Eye (tissue), 1 donor: ENCODE results near the gene KLK2.
"Not testable (repeated sequence)": the region's sequence is repeated elsewhere in the genome, so short reads cannot be mapped to it uniquely, and the experiment has no call there.

Source experiments
- DNase-seq: peaks from one replicate; pipeline ENCODE4 v3.0.0-alpha.2; 2015

Gene KLK2

DNA sequence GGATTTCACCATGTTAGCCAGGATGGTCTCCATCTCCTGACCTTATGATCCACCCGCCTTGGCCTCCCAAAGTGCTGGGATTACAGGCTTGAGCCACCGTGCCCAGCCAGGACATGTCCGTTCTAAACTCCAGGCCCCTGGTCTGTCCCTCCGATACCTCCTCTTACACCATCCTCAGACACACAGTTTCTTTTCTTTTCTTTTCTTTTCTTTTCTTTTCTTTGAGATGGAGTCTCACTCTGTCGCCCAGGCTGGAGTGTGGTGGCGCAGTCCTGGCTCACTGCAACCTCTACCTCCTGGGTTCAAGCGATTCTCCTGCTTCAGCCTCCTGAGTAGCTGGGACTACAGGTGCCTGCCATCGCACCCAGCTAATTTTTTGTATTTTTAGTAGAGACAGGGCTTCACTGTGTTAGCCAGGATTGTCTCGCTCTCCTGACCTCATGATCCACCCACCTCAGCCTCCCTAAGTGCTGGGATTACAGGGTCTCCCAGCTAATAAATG is 22.9 kb downstream of the KLK2 start:
- not testable (repeated sequence) for DNase-seq

DNA sequence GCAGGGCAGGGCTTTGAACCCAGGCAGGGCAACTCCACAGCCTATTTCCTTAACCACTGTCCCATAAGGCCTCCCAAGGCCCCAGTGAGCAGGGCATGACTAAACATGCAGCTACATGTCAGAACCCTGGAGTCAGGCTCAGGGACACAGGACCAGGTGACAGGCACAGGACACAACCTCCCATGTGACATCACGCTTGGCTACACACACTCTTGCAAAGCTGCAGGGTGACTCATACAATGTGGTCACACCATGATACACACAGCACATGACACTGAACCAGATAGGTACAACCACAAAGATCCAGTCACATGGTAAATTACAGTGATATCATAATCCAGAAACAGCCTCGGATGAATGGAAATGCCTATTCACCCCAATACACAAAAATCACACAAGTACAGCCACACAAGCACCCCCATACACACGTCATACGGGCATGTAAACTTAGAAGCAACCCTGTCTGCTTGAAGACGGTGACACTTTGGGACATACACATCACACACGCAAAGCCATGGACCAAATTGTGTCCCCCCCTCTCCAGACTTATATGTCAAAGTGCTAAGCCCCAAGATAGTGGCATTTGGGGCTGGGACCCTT is 23.5 kb downstream of the KLK2 start:
- peak; percentile 45 for DNase-seq

- no peak for DNase-seq
Measured at GRCh38 chr19:50897191-50897607, 24.0 kb downstream of the KLK2 start.

DNA sequence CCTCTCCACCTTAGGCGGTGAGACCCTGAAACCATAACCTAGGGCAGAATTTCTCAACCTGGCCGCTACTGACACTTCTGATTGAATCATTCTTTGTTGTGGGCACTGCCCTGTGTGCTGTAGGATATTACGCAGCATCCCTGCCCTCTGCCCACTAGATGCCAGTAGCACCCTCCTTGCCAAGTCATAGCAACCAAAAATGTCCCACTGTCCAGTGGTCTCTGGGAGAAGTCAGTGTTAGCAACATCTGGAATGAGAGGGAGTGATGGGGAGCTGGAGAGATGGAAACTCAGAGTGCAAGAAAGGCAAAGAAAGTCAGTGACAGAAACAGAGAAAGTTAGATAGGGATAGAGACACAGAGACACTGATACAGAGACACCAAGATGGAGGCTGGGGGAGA is 24.4 kb downstream of the KLK2 start:
- no peak for DNase-seq

DNA sequence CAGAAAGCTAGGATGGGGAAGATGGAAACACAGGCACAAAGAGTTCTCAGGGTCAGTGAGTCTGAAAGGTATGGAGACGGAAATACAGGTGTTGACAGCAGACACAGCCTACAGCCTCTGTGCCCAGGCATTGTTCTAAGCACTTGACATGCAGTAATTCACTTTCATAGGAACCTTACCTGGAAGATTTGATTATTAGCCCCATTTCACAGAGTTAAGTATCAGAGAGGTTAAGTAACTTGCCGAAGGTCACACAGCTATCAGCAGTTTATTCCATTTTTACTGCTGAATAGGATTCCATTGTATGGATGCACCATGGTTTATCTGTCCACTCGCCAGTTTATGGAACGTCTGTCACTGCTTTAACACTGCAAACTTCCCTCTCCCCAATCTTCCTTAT is 24.8 kb downstream of the KLK2 start:
- DNase-seq = no peak

- DNase-seq = peak; percentile 53
Measured at GRCh38 chr19:50899569-50899968, 26.3 kb downstream of the KLK2 start.

GRCh38 chr19:50902640-50903039 is 29.4 kb downstream of the KLK2 start:
- DNase-seq = no peak

DNA sequence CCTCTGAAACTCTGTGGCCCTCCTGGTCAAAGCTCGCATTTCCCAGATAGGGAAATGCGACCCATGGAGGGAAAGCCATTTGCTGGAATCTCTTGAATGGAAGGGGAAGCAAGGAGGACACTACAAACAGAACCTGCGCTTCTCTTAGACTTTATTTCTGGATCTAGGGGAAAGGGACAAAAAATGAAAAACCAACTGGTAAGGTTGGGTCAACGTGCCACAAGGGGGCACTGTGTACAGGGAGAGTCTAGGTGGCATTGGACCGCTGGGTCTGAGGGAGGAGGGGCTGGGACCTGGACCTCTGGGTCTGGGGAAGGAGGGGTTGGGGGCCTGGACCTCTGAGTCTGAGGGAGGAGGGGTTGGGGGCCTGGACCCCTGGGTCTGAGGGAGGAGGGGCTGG is 33.0 kb downstream of the KLK2 start:
- peak; percentile 46 for DNase-seq

DNA sequence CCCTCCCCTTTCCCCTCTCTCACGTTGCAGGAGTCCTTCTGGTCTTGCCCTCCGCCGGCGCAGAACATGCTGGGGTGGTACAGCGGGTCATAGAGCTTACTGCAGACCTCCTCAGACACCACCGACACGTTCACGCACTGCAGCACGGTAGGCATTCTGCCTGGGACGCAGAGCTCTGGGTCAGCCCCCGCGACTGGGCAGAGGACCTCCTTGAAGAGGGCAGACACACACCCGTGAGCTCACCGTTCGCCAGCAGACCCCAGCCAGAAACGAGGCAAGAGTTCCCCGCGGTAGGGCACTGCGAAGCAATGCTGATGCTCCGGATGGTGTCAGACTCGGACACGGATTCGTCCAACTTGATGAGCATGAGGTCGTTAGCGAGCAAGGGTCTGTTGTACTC is 35.1 kb downstream of the KLK2 start:
- DNase-seq = peak; percentile 28

- peak; percentile 91 for DNase-seq
Measured at GRCh38 chr19:50909240-50910070, 36.2 kb downstream of the KLK2 start.

DNA sequence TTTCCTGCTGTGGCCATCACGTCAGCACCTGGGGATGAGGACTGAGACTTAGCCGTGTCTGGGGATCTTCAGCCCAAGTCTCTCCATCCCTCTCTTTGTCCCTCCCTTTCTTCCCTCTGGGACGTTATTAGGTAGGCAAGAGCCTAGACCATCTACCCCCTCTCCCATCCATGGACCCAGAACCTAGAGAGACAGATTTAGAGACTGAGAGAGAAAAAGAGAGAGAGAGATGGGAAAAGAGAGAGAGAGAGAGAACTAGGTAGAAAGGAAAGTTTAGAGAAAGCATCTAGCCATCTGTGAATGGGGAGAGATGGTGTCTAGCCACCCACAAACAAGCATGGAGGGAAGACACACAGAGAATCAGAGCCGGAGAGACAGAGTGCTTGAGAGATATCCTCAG is 37.5 kb downstream of the KLK2 start:
- DNase-seq = no peak

DNA sequence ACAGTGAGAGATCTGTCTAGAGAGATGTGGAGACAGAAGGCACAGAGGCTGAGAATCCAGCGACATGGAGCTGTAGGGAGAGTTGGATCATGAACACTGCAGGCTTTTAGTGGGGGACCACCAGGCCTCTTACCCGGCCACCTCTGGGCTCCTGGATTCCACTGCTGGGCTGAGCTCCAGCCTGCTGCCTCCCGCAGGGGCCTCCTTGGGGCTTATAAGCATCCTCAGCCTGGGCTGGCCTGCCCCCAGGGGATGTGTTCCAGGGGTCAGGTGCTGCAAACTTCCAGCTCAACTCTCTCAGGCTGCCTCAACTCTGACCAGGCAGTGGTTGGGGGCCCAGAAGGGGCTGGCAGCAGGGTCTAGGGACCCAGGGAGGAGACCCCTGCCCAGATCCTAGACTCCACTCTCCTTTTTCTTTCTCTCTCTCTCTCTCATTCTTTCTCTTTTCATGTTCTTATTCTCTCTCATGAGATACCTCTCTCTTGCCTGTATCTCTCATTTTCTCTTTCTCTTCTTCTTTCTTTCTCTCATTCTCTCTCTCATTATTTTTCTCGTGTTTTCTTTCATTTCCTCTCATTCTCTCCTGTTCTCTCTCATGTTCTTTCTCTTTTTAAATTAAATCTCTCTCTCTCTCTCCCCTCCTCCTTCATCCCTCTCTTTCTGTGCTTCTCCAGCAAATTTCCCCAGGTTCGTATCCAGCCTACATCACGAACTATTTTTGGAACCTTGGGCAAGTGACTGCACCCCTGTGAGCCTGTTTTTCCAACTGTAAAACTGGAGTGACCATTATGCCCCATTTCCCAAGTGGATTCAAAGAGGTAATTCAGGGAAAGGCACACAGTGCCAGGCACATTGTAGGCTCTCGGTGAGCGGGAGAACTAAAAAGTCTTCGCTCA is 38.2 kb downstream of the KLK2 start, which contains the start of gene KLK4:
Gene KLK4 (minus strand): TSS at position 190 of the 896 bp plus-strand sequence. CDS start 657 bp downstream, outside the sequence.
- DNase-seq = no peak

DNA sequence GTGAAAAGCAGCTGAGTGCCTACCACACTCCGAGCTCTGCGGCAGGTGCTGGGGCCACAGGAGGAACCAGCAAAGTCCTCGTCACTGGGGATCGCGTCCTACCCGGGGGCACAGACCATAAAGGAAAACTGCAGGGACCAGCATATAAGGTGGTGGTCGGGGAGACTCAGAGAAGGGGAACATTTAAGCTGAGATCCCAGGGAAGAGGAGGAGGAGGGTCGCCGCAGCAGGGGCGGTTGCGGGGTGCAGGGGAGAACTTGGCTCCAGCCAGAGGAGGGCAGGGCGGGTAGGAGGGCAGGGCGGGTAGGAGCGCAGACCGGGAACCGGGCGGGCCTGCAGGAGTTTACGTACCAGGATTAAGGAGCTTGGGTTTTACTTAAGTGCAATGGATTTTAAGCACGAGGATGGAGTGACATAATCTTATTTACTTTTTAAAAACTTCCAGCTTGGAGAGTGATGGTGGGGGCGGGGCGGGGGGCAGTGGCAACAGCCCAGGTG is 38.9 kb downstream of the KLK2 start:
- no peak for DNase-seq

DNA sequence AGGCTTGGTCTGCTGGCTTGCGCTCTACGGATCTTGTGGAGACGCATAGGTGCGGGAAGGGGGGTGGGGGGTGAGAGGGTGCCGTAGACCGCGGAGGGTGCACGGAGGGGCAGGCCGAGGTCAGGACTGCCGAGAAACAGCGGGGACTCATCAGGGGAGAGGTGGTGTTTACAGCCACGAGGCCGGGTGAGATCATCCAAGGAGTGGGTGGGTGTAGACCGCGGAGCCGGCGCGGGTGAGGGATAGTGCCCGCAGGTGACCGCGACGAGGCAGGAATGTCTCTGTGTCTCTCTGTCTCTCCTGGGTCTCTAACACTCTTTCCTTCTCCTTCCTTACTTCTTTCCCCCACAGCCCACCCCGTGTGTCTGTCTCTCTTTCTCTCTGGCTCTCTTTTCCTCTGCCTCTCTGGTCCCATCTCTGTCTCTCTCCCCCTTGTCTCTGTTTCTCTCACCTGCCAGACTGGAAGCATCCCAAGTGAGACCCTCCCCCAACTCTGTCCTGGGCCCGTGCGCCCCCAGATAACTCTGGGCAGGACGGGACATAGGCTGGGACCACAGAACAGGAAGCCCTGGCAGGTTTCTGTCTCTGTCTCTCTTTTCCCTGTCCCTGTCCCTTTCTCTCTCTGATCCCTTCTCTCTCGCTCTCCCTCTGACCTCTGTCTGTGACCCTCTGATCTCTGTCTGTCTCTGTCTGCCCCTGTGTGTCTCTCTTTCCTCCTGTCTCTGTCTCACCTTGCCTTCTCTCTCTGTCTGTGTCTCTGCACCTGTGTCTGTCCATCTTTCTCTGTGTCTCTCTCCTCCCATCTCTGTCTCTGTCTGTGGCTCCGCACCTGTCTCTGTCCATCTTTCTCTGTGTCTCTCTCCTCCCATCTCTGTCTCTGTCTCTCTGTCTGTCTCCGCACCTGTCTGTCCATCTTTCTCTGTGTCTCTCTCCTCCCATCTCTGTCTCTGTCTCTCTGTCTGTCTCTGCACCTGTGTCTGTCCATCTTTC is 39.8 kb downstream of the KLK2 start:
- DNase-seq = no peak

DNA sequence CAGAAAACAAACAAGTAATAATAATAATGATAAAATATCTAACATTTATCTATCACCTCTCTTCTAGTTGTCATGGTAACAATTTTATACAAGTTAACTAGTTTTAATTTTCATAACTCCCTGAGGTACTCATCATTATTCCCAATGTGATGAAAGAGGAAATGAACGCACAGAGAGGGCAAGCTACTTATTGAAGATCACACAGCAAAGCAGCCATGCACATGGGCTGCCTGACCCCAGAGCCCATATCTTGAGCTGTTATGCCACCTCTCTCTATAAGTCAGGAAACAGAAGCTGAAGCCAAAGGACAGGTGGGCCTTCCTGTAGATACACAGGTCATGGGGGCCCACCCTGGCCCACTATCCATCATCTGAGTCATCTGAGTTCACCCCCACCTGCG is 42.8 kb downstream of the KLK2 start:
- no peak for DNase-seq

DNA sequence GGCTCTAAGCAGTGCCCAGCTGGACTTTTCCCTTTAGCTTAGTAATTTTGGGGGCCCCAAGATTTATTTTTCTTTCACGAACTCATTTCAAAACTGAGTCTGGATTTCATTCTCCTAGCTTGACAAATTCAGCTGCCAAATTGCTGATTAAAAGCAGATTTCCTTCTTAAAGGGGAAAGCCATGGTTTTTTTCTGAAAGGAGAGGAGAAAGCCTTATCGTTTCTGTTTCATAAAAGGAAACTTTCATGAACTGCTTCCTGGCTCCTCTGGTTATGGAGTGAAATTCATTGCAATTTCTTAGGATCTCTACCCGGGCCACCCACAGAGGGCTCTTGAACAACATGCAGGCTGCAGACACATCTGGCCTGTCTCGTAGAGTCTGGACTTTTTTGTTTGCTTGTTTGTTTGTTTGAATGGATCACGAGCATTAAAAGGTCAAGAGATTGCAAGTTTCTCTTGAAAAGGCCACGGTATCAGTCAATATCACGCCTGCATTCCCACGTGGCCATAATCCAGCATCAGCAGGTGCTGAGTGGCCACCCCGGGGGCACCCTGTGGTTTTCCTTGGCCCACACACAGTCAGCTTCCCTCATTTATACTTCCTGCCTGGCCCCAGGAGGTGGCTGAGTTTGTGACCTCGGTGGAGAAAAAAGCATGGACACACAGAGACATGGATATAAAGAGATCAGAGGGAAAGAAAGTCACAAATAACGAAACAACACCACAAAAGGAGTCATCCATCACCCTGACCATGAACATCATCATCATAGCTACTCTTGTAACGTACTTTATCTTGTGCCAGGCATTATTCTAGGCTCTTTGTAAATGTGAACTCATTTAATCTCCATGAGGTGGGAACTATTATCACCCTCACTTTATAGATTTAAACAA is 48.4 kb downstream of the KLK2 start:
- peak; percentile 82 for DNase-seq

DNA sequence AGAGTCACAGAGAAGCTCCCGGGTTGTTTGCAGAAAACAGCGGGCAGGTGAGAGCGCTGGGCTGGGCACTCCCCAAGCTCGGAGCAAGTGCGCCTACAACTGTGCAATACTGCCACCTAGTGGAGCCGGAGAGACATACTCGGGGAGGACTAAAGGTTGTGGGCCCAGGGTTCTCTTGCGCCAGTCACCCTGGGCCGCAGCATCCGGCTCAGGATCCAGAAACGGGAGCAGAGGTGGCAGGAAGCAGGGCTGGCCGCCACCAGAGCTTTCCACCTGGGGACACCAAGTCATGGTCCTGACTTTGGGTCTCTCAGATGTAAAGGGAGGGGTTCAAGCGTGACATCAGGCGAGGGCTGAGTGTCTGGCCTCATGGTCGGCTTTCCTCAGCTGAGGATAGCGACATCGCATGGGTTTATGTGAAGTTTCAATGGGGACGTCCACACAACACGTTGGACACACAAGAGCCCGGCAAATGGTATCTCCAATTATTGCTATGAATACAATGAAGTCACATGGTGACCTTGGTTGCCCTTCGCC is 49.1 kb downstream of the KLK2 start:
- peak; percentile 93 for DNase-seq

DNA sequence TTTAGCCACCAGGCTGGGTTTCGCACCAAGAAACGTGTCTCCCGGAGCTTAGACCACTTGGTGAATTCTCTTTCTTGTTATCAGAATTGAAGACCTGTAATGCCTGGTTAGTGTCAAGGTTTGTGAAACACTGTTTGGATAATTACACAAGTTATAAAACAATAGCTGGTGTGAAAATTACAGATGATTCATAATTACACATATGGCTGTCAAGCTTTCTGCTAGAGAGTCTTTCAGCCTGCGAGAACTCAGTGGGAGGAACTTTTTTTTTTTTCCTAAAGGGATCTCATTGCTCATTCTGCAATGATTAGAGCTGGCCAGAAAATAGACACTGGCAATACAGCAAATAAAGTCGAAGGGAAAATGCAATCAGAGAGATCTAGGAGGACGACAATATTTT is 51.3 kb downstream of the KLK2 start:
- no peak for DNase-seq

- no peak for DNase-seq
Measured at GRCh38 chr19:50925734-50926133, 52.5 kb downstream of the KLK2 start.

- no peak for DNase-seq
Measured at GRCh38 chr19:50926144-50926543, 52.9 kb downstream of the KLK2 start.
